Tongue (tissue), 2 donors: ENCODE results near the gene CASS4. TPM values are rescaled to one million over a fixed set of nuclear protein-coding genes. Genes with fewer than 3 reads are reported as not detected.
"Not testable (repeated sequence)": the region's sequence is repeated elsewhere in the genome, so short reads cannot be mapped to it uniquely, and the experiment has no call there.

ENCODE experiments used
- DNase-seq: peaks from one replicate; pipeline ENCODE4 v3.0.0-alpha.2; 2015
- total RNA-seq: library from RNA; depleted of rRNA; stranded (reverse); fragments of >200 nt; gene quantifications from one replicate; pipeline ENCODE4 v1.2.3, GENCODE V29; 2014

CASS4 gene
- total RNA-seq, 1 donor from 2014 or later = 2.8 TPM

GRCh38 chr20:56392132-56392880 is 19.8 kb upstream of the CASS4 start, which contains the start of the genes AURKA and CSTF1:
AURKA (minus strand) TSS chr20:56392215; CDS start chr20:56388197, 4,018 bp downstream.
CSTF1 (plus strand) TSS chr20:56392645; CDS start chr20:56395553, 2,908 bp downstream.
- peak; percentile 100 for DNase-seq

- DNase-seq = no peak
These were observed 19.1 kb upstream of the CASS4 start for GRCh38 chr20:56392881-56393482.

GRCh38 chr20:56393653-56394052 is 18.4 kb upstream of the CASS4 start:
- DNase-seq = no peak

GRCh38 chr20:56395166-56395565 is 16.9 kb upstream of the CASS4 start:
- peak; percentile 16 for DNase-seq

- DNase-seq = peak; percentile 88
These were observed 11.9 kb upstream of the CASS4 start for GRCh38 chr20:56400001-56400640.

GRCh38 chr20:56403465-56403864 is 8.6 kb upstream of the CASS4 start:
- no peak for DNase-seq

GRCh38 chr20:56405356-56405755 is 6.7 kb upstream of the CASS4 start:
- not testable (repeated sequence) for DNase-seq

GRCh38 chr20:56406910-56407309 is 5.2 kb upstream of the CASS4 start:
- no peak for DNase-seq

- no peak for DNase-seq
These were observed 2.5 kb upstream of the CASS4 start for GRCh38 chr20:56409521-56409920.

- no peak for DNase-seq
These were observed 2.1 kb upstream of the CASS4 start for GRCh38 chr20:56409956-56410355.

GRCh38 chr20:56411287-56411686 is 773 bp upstream of the CASS4 start:
- not testable (repeated sequence) for DNase-seq

- no peak for DNase-seq
These were observed 372 bp downstream of the CASS4 start for GRCh38 chr20:56412473-56412790.

GRCh38 chr20:56412949-56413348 is 889 bp downstream of the CASS4 start:
- no peak for DNase-seq

- no peak for DNase-seq
These were observed 3.0 kb downstream of the CASS4 start for GRCh38 chr20:56414842-56415765.

- DNase-seq = no peak
These were observed 5.3 kb downstream of the CASS4 start for GRCh38 chr20:56417402-56417801.

GRCh38 chr20:56417911-56418310 is 5.9 kb downstream of the CASS4 start:
- no peak for DNase-seq

- DNase-seq = no peak
These were observed 6.4 kb downstream of the CASS4 start for GRCh38 chr20:56418385-56418861.

GRCh38 chr20:56420028-56420427 is 8.0 kb downstream of the CASS4 start:
- no peak for DNase-seq

GRCh38 chr20:56420940-56421688 is 9.1 kb downstream of the CASS4 start:
- DNase-seq = no peak

GRCh38 chr20:56422076-56422823 is 10.2 kb downstream of the CASS4 start:
- DNase-seq = no peak

- DNase-seq = peak; percentile 43
These were observed 10.7 kb downstream of the CASS4 start for GRCh38 chr20:56422824-56423189.
